GM18526 (cell line): Measurements from ENCODE around the gene GGT6.

Experiments
- POLR2A ChIP-seq: IDR thresholded peaks from 3 replicates; pipeline ENCODE4 v1.6.1; 2011; ENCODE audit not compliant: insufficient read length; ENCODE audit errors: extremely low read depth

GGT6 gene

GRCh38 chr17:4582691-4583090 is 22.3 kb upstream of the GGT6 start:
- TF ChIP-seq POLR2A, result no peak

DNA sequence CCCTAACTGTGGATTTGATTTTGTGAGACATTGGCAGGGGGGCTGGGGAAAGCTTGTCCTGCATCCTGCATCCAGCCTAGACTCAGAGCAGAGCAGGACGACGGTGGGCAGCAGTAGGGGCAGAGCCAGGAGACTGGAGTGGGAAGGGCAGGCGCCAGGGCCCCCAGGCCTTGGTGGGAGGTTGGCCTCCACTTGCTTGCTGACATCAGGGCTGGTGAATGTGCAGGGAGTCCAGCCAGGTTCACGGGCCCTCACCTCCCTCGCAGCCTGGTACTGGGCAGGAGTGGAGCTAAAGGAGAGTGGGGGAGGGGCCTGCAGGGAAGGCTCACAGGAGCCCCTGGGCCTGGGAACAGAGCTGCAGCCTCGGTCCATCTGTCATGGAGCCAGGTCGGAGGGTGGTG is 21.7 kb upstream of the GGT6 start:
- TF ChIP-seq POLR2A, result no peak

GRCh38 chr17:4580291-4580690 is 19.9 kb upstream of the GGT6 start:
- TF ChIP-seq POLR2A, result no peak

- no peak for TF ChIP-seq POLR2A
Measured at GRCh38 chr17:4579678-4580077, 19.3 kb upstream of the GGT6 start.

GRCh38 chr17:4577386-4577993 is 17.1 kb upstream of the GGT6 start:
- no peak for TF ChIP-seq POLR2A

DNA sequence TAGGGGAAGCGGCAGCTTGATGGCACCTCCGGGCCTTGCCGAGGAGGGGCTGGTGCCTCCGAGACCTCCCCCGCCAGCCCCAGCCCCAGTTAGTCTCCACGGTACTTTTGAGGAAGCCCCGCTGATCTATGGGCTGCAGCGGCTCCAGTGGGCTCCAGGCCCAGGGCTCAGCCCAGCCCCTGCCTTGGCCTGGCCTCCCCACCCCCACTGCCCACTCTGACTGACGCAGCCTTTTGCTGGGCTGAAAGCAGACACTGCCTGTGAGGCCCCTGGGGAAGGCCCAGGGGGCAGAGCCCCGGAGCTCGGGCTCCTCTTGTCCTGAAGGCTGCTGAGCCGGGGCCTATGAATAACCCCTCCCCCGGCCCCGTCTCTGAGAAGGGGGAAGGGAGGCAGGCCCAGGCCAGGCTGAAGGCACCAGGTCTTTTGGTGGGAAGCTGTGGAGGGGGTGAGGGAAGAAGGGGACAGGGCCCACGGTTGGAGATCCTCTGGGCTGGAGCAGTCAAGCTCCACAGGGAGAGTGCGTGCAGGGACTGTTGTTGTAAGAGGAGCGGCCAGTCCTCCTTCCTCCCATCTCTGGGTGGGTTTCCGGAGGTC is 16.4 kb upstream of the GGT6 start:
- no peak for TF ChIP-seq POLR2A

- TF ChIP-seq POLR2A, result no peak
Measured at GRCh38 chr17:4576161-4576558, 15.8 kb upstream of the GGT6 start.

DNA sequence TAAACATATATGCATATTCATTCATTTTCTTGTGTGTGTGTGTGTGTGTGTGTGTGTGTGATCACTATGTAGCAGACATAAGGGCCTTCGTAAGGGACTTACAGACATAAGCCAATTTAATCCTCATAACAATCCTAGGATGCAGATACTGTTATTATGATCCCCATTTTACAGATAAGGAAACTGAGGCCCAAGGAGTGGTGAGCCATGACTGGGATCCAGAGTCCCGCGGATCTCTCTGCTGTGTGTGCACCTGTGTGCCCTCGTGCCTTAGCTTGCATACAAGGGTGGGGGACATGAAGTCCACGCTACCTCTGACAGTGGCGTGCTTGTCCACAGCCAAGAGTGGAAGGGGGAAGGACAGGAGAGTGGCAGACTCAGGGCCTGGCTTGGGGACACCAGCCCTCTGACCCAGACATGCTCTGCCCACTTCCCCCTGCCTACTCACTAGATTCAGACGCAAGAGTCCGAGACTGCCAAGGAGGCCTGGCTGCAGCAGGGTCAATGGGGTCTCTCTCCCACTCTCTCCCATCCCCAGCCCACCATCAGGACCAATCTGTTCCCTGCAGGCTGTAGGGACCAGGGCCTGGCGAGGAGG is 14.2 kb upstream of the GGT6 start:
- no peak for TF ChIP-seq POLR2A

DNA sequence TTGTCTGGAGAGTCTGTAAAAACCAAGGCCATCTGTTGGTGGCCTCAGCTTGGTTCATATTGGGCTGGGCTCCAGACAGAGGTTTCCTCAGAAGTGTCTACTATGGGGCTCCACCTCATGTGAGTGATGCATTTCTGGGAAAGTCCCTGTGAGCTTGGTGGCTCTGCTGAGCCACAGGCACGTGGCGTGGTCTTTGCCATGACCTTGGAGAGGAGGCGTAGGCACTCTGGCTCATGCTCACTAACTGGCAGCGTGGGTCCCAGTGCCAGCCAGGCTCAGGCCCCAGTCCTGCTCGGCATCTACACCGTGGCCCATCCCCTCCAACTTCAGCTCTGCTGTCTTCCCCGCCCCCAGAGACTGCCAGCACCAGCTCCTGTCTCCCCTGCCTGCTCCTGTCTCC is 13.3 kb upstream of the GGT6 start:
- TF ChIP-seq POLR2A, result no peak

DNA sequence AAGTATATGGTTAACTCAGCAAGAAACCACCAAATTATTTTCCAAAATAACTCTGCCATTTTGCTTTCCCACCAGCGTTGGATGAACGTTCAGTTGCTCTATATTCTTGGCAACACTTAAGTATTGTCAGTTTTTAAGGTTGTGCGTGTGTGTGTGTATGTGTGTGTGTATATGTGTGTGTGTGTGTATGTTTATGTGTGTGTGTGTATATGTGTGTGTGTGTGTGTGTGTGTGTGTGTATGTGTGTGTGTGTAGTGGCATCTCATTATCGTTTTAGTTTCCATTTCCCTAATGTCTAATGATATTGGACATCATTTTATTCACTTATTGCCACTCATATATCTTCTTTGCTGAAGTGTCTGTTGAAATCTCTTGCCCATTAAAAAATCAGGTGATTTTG is 12.7 kb upstream of the GGT6 start:
- no peak for TF ChIP-seq POLR2A

DNA sequence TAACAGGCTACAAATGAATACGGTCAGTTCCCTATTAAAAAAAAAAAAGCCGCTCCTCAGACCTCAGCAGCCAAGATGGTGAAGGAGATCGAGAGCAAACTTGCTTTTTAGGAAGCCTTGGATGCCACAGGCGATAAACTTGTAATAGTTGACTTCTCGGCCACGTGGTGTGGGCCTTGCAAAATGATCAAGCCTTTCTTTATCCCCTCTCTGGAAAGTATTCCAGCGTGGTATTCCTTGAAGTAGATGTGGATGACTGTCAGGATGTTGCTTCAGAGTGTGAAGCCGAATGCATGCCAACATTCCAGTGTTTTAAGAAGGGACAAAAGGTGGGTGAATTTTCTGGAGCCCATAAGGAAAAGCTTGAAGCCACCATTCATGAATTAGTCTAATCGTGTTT is 11.8 kb upstream of the GGT6 start:
- TF ChIP-seq POLR2A, result no peak

DNA sequence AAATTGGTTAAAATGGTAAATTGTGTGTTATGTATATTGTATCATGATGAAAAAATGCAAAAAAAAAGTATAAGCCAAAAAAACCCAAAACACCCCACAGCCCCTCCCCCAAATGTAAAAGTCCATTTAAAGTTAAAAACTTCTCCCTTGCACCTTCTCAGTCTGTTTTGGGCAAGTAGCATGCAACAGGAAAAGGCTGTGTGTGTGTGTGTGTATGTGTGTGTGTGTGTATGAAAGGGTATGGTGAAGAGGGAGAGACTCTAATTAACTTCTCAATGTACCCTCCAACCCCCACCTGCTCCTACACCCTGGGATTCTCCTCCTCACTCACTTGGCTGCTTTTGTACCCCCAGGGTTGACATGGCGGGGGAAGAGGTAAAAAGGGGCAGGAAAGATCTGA is 9.2 kb upstream of the GGT6 start:
- no peak for TF ChIP-seq POLR2A

DNA sequence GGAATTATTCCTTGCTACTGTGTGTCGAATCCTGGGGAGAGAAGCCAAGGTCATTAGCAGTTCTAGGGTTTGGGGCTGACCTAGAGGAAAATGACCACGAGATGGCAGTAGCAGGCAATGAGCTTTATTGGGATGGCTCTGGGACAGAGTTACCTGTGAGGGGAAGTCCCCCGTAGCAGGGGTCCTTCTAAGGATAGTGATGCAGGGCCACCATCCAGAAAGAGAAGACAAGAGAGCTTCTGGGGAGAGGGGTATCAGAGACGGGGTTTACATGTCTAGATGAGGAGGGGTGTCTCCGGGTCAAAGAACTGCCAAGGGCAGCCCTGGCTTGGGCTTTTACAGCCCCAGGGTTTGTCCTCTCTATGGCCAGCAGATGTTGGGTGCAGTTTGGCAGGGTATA is 6.4 kb upstream of the GGT6 start:
- no peak for TF ChIP-seq POLR2A

GRCh38 chr17:4565209-4566141 is 5.1 kb upstream of the GGT6 start:
- no peak for TF ChIP-seq POLR2A

DNA sequence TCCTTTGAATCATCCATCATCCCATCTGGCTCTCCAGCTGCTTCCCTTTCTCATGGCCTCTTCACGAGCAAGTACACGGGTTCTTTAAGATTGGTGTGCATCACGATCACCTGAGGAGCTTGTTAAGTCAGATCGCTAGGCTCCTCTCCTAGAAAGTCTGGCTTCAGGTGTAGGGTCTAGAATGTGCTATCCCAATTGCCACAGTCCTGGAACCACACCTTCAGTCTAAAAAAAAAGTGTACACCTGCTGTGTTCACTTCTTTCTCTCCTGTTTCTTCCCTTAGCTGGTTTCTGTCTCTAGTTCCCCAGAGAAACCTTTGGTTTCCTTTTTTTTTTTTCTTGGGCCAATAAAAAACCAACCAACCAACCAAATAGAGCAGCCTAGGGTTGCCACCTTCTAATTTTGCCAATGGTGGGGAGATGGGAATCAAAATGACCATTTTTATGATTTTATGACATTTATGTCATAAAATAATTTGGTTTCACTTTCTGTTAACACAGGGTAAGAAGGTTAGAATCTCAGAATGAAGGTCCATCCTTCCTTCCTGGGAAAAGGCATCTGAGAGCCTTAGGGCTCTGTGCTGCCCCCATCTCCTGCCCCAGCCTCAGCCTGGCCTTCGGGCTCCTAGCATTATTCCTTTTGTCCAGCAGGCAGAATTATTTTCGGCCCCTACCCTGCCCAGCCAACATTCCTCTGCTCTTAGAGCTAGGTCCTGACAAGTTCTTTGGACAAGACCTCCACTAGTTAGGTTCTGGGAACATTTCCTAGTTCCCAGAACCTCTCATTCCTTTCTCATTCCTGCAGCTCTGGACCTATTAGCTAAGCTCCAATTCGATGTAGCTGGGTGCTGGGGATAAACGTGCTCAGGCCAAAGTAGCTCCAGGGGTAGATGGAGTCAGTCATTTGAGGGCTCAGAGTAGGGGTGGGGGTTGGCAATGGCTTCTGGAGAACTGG is 1.9 kb upstream of the GGT6 start:
- no peak for TF ChIP-seq POLR2A
